Liver (tissue), 9 donors: ENCODE measurements around the gene PPARD. TPM values are rescaled to one million over a fixed set of nuclear protein-coding genes. Genes with fewer than 3 reads are reported as not detected.

Experiments used
- DNase-seq: peaks from one replicate; pipeline ENCODE4 v3.0.0-alpha.2; 2017; ENCODE audit warnings: low spot score
- H3K27ac ChIP-seq, 2 donors: one replicate each; pipeline ENCODE4 v1.7.0; 2013; ENCODE audit warnings: inconsistent platforms in 2 of 2, low read length in 2 of 2, control low read depth in 1 of 2, low read depth in 1 of 2, mild to moderate bottlenecking in 1 of 2
- H3K27me3 ChIP-seq, 4 donors: one replicate each; pipeline versions ENCODE4 v1.6.1 to v1.7.0; 2013; ENCODE audit warnings: low read length in 3 of 4, inconsistent platforms in 1 of 4, mild to moderate bottlenecking in 1 of 4, moderate library complexity in 1 of 4; ENCODE audit not compliant: control insufficient read depth in 4 of 4, insufficient read depth in 4 of 4
- H3K36me3 ChIP-seq, 4 donors: one replicate each; pipeline versions ENCODE4 v1.6.1 to v1.7.0; 2013; ENCODE audit warnings: low read length in 3 of 4, mild to moderate bottlenecking in 3 of 4, low read depth in 1 of 4, moderate library complexity in 1 of 4; ENCODE audit not compliant: control insufficient read depth in 4 of 4, insufficient read depth in 3 of 4
- H3K4me1 ChIP-seq, 4 donors: one replicate each; pipeline versions ENCODE4 v1.6.1 to v1.7.0; 2013; ENCODE audit warnings: low read length in 3 of 4, mild to moderate bottlenecking in 3 of 4, moderate library complexity in 1 of 4; ENCODE audit not compliant: control insufficient read depth in 4 of 4, insufficient read depth in 4 of 4
- H3K4me3 ChIP-seq, 3 donors: one replicate each; pipeline versions ENCODE4 v1.6.1 to v1.7.0; 2013; ENCODE audit warnings: low read length in 3 of 3, control low read depth in 1 of 3, low read depth in 1 of 3, mild to moderate bottlenecking in 1 of 3
- H3K9ac ChIP-seq, 2 donors: one replicate each; pipeline ENCODE4 v1.7.0; 2013; ENCODE audit warnings: low read length in 2 of 2, mild to moderate bottlenecking in 2 of 2, moderate library complexity in 2 of 2, control low read depth in 1 of 2, low read depth in 1 of 2
- H3K9me3 ChIP-seq, 4 donors: one replicate each; pipeline versions ENCODE4 v1.6.1 to v1.7.0; 2013; ENCODE audit warnings: low read length in 3 of 4; ENCODE audit not compliant: control insufficient read depth in 4 of 4
- CTCF ChIP-seq: fragments of 150-350 bp; IDR thresholded peaks from 2 replicates; pipeline ENCODE4 v1.5.1; 2017; ENCODE audit warnings: improper control_type of control experiment, low read depth, low read length; ENCODE audit not compliant: missing input control
- EGR1 ChIP-seq, 2 donors: IDR thresholded peaks; 2 replicates each; pipeline ENCODE4 v1.6.1; 2016 to 2018; ENCODE audit warnings: antibody characterized with exemption in 2 of 2, low read depth in 2 of 2
- FOXA1 ChIP-seq: IDR thresholded peaks from 2 replicates; pipeline ENCODE4 v1.6.1; 2016; ENCODE audit warnings: antibody characterized with exemption
- GABPA ChIP-seq, 2 donors: IDR thresholded peaks in 1 of 2; conservative IDR thresholded peaks in 1 of 2; 2 replicates each; pipeline ENCODE4 v1.6.1; 2016; ENCODE audit warnings: antibody characterized with exemption in 2 of 2, mild to moderate bottlenecking in 1 of 2, moderate library complexity in 1 of 2
- HNF4A ChIP-seq, 2 donors: conservative IDR thresholded peaks; 2 replicates each; pipeline ENCODE4 v1.6.1; 2016; ENCODE audit warnings: antibody characterized with exemption in 2 of 2, mild to moderate bottlenecking in 2 of 2
- NR2F2 ChIP-seq: IDR thresholded peaks from 2 replicates; pipeline ENCODE4 v1.6.1; 2016; ENCODE audit warnings: antibody characterized with exemption
- RAD21 ChIP-seq, 2 donors: IDR thresholded peaks; 2 replicates each; pipeline ENCODE4 v1.6.1; 2016; ENCODE audit warnings: antibody characterized with exemption in 2 of 2, mild to moderate bottlenecking in 2 of 2
- RXRA ChIP-seq, 2 donors: IDR thresholded peaks; 2 replicates each; pipeline ENCODE4 v1.6.1; 2017 to 2018; ENCODE audit warnings: antibody characterized with exemption in 2 of 2, mild to moderate bottlenecking in 1 of 2
- SP1 ChIP-seq: IDR thresholded peaks from 2 replicates; pipeline ENCODE4 v1.6.1; 2018; ENCODE audit warnings: antibody characterized with exemption, mild to moderate bottlenecking
- TAF1 ChIP-seq: conservative IDR thresholded peaks from 2 replicates; pipeline ENCODE4 v1.6.1; 2016; ENCODE audit warnings: antibody characterized with exemption, mild to moderate bottlenecking
- YY1 ChIP-seq: IDR thresholded peaks from 2 replicates; pipeline ENCODE4 v1.6.1; 2016; ENCODE audit warnings: antibody characterized with exemption, mild to moderate bottlenecking
- WGBS: extraction: QIAGEN DNeasy Blood & Tissue Kit; methylation state at CpG from one replicate; pipeline ENCODE4 v1.1.7; 2013; 5-methylcytosine and 5-hydroxymethylcytosine counted together
- polyA plus RNA-seq, 2 donors: library from polyadenylated mRNA; stranded (reverse) in 1 of 2; unstranded in 1 of 2; fragments of 200-250 nt in 1 of 2; fragments of >200 nt in 1 of 2; fragmentation: Nextera tagmentation in 1 of 2; extraction: Ambion mirVana in 1 of 2; gene quantifications; one replicate each; pipeline versions ENCODE4 v1.2.1 to v1.2.3, GENCODE V29; 2013 to 2015
- total RNA-seq, 2 donors: library from RNA; depleted of rRNA; stranded (reverse); fragments of >200 nt; gene quantifications; one replicate each; pipeline ENCODE4 v1.2.3, GENCODE V29; 2014
- TF ChIP-seq, protein P1 (sequence below): IDR thresholded peaks from 2 replicates; pipeline ENCODE4 v1.6.1; 2016; ENCODE audit warnings: antibody characterized with exemption
- TF ChIP-seq, protein P2 (sequence below): IDR thresholded peaks from 2 replicates; pipeline ENCODE4 v1.6.1; 2016; ENCODE audit warnings: antibody characterized with exemption
- TF ChIP-seq, protein P3 (sequence below): IDR thresholded peaks from 2 replicates; pipeline ENCODE4 v1.6.1; 2016; ENCODE audit warnings: antibody characterized with exemption, mild to moderate bottlenecking
- donor health status: healthy.
- donor health status: healthy.
- donor health status: healthy.
- donor health status: healthy.
- donor health status: healthy.

The PPARD gene
- total and polyA plus RNA-seq, 4 donors: 2.1 to 7.8 (median 5.1) TPM

GRCh38 chr6:35297601-35298481 is 44.5 kb upstream of the PPARD start, which contains the start of gene DEF6:
Gene DEF6, plus strand, starts transcription at chr6:35297818. Its CDS starts 39 bp downstream, at chr6:35297857.
- WGBS: 57% methylated on average over 35 of the region's 35 CpGs
- peaks cover 0 to 22% (median 8%) of the 10 kb centered on the region in 4 donors for H3K36me3 ChIP-seq
- H3K27me3 ChIP-seq: no peaks in the 10 kb centered on the region
- peak within 1 kb of the TSS; percentile 22 to 40 (median 36) for H3K4me3 ChIP-seq
- TF ChIP-seq, protein P1, sequence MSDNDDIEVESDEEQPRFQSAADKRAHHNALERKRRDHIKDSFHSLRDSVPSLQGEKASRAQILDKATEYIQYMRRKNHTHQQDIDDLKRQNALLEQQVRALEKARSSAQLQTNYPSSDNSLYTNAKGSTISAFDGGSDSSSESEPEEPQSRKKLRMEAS: no peak
- TF ChIP-seq TAF1 (no peak), RAD21 (IDR thresholded peaks at IDR 0.05) (peak; percentile 82 to 86), CTCF (peak; percentile 60), NR2F2 (no peak), RXRA (IDR thresholded peaks at IDR 0.05) (no peak), GABPA (IDR thresholded peaks at IDR 0.05 in 1 of 2, conservative IDR thresholded peaks at IDR 0.05 in 1 of 2) (no peak), SP1 (no peak)
- DNase-seq: peak; percentile 69
- H3K27ac ChIP-seq: peak within 1 kb of the TSS; percentile 66 to 71
- H3K9me3 ChIP-seq: no peaks in the 10 kb centered on the region
- H3K4me1 ChIP-seq: no peaks in the 10 kb centered on the region
- peak within 1 kb of the TSS in 1 of 2 donors; percentile 75 for H3K9ac ChIP-seq

- Histone ChIP-seq H3K27ac (peak overlapping the region; percentile 66 to 71), H3K9ac (peak overlapping the region in 1 of 2 donors; percentile 75), H3K4me1 (no peaks in the 10 kb centered on the region), H3K9me3 (no peaks in the 10 kb centered on the region), H3K4me3 (no peak overlapping the region), H3K36me3 (peaks cover 0 to 14% (median 7%) of the 10 kb centered on the region in 4 donors), H3K27me3 (no peaks in the 10 kb centered on the region)
- no peak for DNase-seq
- WGBS: 86% methylated on average over 6 of the region's 6 CpGs
- TF ChIP-seq GABPA (IDR thresholded peaks at IDR 0.05 in 1 of 2, conservative IDR thresholded peaks at IDR 0.05 in 1 of 2) (no peak), EGR1 (IDR thresholded peaks at IDR 0.05; ENCODE audit: low read depth in 2 of 2) (no peak), YY1 (no peak), HNF4A (conservative IDR thresholded peaks at IDR 0.05) (no peak), FOXA1 (no peak)
- TF ChIP-seq, protein P2, sequence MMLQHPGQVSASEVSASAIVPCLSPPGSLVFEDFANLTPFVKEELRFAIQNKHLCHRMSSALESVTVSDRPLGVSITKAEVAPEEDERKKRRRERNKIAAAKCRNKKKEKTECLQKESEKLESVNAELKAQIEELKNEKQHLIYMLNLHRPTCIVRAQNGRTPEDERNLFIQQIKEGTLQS: no peak
- TF ChIP-seq, protein P3, sequence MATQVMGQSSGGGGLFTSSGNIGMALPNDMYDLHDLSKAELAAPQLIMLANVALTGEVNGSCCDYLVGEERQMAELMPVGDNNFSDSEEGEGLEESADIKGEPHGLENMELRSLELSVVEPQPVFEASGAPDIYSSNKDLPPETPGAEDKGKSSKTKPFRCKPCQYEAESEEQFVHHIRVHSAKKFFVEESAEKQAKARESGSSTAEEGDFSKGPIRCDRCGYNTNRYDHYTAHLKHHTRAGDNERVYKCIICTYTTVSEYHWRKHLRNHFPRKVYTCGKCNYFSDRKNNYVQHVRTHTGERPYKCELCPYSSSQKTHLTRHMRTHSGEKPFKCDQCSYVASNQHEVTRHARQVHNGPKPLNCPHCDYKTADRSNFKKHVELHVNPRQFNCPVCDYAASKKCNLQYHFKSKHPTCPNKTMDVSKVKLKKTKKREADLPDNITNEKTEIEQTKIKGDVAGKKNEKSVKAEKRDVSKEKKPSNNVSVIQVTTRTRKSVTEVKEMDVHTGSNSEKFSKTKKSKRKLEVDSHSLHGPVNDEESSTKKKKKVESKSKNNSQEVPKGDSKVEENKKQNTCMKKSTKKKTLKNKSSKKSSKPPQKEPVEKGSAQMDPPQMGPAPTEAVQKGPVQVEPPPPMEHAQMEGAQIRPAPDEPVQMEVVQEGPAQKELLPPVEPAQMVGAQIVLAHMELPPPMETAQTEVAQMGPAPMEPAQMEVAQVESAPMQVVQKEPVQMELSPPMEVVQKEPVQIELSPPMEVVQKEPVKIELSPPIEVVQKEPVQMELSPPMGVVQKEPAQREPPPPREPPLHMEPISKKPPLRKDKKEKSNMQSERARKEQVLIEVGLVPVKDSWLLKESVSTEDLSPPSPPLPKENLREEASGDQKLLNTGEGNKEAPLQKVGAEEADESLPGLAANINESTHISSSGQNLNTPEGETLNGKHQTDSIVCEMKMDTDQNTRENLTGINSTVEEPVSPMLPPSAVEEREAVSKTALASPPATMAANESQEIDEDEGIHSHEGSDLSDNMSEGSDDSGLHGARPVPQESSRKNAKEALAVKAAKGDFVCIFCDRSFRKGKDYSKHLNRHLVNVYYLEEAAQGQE: no peak
Observed at GRCh38 chr6:35298625-35299140, 43.7 kb upstream of the PPARD start.
